ENCODE measurements around the gene ZNF215. TPM values are rescaled to one million over a fixed set of nuclear protein-coding genes. Genes with fewer than 3 reads are reported as not detected.

Gene ZNF215
- total RNA-seq, 4 donors from 2014 or later, result 0.65 to 1.7 (median 0.66) TPM; not detected in 1

- no peak for TF ChIP-seq CTCF (IDR thresholded peaks at IDR 0.05; ENCODE audit: low read depth)
Observed at GRCh38 chr11:6925007-6925577, 1.1 kb upstream of the ZNF215 start.

GRCh38 chr11:6925636-6926207, 504 bp upstream of the ZNF215 start:
- TF ChIP-seq CTCF (IDR thresholded peaks at IDR 0.05; ENCODE audit: low read depth), result no peak

GRCh38 chr11:6927030-6927617, 898 bp downstream of the ZNF215 start:
- no peak for TF ChIP-seq CTCF (IDR thresholded peaks at IDR 0.05; ENCODE audit: low read depth)

GRCh38 chr11:6928916-6929315, 2.7 kb downstream of the ZNF215 start:
- no peak for TF ChIP-seq CTCF (IDR thresholded peaks at IDR 0.05; ENCODE audit: low read depth)

DNA sequence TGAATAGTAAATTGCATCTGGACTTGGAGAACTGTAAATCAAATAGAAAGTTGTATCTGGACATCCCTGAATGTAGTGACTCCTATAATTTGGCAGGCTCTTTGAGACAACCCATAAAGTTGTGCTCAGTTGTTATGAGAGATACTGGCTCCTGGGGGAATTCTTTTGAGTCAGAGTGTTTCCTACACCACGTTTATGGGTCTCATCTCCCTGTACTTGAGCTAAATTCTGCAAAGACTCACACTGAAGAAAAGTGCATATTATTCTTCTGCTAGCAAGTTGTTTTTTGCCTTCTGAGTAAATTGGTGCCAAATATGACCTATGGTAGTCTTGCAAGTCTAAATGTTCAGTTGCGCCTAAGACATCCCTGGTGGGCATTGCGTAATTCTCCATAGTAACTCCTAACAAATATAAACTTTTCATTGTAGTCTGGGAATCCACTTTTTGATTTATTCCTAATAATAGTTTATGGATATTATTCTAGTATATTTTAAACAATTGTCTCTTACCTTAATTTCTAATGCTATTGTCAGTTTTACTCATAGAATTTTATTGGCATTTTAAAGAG, 5.0 kb downstream of the ZNF215 start:
- TF ChIP-seq CTCF (IDR thresholded peaks at IDR 0.05; ENCODE audit: low read depth), result no peak

DNA sequence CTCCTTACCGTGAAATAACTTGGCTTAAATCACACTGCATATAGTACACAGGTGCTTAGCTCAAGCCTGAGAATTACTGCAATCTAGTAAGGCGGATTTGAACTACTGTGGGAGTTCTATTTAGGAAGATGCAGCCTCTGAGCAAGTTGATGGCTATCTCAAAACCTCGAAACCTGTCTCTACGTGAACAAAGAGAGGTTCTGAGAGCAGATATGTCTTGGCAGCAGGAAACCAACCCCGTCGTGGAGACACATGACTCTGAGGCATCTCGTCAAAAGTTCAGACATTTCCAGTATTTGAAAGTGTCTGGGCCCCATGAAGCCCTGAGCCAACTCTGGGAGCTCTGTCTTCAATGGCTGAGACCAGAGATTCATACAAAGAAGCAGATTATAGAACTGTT, 5.9 kb downstream of the ZNF215 start:
- TF ChIP-seq CTCF (IDR thresholded peaks at IDR 0.05; ENCODE audit: low read depth), result no peak

GRCh38 chr11:6941970-6942369, 15.7 kb downstream of the ZNF215 start:
- TF ChIP-seq CTCF (IDR thresholded peaks at IDR 0.05; ENCODE audit: low read depth), result no peak
